ENCODE data around the gene SLC10A6. TPM values are rescaled to one million over a fixed set of nuclear protein-coding genes. Genes with fewer than 3 reads are reported as not detected.

Gene SLC10A6
- polyA plus RNA-seq, 1 donor = 0.16 TPM

- H3K4me3 ChIP-seq (ENCODE audit: low read length) = no peak overlapping the region
- H3K27me3 ChIP-seq (ENCODE audit: control insufficient read depth, insufficient read depth, low read length) = no peaks in the 10 kb centered on the region
- H3K27ac ChIP-seq (ENCODE audit: low read length) = no peak overlapping the region
- no CpG with 5 or more reads among the region's 7 CpGs for WGBS (ENCODE audit: insufficient coverage, low lambda C conversion rate)
- H3K4me1 ChIP-seq (ENCODE audit: control insufficient read depth, insufficient read depth, low read length) = no peaks in the 10 kb centered on the region
- H3K36me3 ChIP-seq (ENCODE audit: control insufficient read depth, insufficient read depth, low read length) = no peaks in the 10 kb centered on the region
- H3K9me3 ChIP-seq (ENCODE audit: control insufficient read depth, low read depth, low read length) = no peaks in the 10 kb centered on the region
- no peak for DNase-seq
Observed at GRCh38 chr4:86848136-86848535, 1.0 kb downstream of the SLC10A6 start.

DNA sequence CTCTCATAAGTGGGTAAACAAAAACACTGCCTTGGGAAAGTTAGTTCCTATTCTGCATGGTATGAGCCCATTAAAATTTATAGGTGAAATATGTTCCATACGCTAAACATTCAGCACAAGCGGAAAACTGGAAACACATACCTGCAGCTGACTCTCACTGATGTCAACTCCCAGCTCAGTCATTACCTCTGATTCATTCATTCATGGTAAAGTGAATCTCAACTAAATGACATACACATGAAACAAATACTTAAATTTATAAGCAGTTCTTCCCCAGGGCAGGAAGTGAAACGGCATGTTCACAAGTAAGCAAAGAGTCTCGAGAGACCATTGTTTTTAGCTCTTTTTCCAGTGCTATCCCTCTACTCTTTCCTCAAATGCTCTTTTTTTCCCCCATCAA, 1.6 kb downstream of the SLC10A6 start:
- Histone ChIP-seq H3K36me3 (ENCODE audit: control insufficient read depth, insufficient read depth, low read length) (no peaks in the 10 kb centered on the region), H3K9me3 (ENCODE audit: control insufficient read depth, low read depth, low read length) (no peaks in the 10 kb centered on the region), H3K4me3 (ENCODE audit: low read length) (no peak overlapping the region), H3K27me3 (ENCODE audit: control insufficient read depth, insufficient read depth, low read length) (no peaks in the 10 kb centered on the region), H3K27ac (ENCODE audit: low read length) (no peak overlapping the region), H3K4me1 (ENCODE audit: control insufficient read depth, insufficient read depth, low read length) (no peaks in the 10 kb centered on the region)
- no peak for DNase-seq
- WGBS (ENCODE audit: insufficient coverage, low lambda C conversion rate) = 88% methylated on average over 2 of the region's 4 CpGs

GRCh38 chr4:86846921-86847320, 2.3 kb downstream of the SLC10A6 start:
- DNase-seq = no peak
- Histone ChIP-seq H3K4me3 (ENCODE audit: low read length) (no peak overlapping the region), H3K27me3 (ENCODE audit: control insufficient read depth, insufficient read depth, low read length) (no peaks in the 10 kb centered on the region), H3K9me3 (ENCODE audit: control insufficient read depth, low read depth, low read length) (no peaks in the 10 kb centered on the region), H3K36me3 (ENCODE audit: control insufficient read depth, insufficient read depth, low read length) (no peaks in the 10 kb centered on the region), H3K4me1 (ENCODE audit: control insufficient read depth, insufficient read depth, low read length) (no peaks in the 10 kb centered on the region), H3K27ac (ENCODE audit: low read length) (no peak overlapping the region)

GRCh38 chr4:86845593-86845992, 3.6 kb downstream of the SLC10A6 start:
- Histone ChIP-seq H3K27ac (ENCODE audit: low read length) (no peak overlapping the region), H3K4me1 (ENCODE audit: control insufficient read depth, insufficient read depth, low read length) (no peaks in the 10 kb centered on the region), H3K4me3 (ENCODE audit: low read length) (no peak overlapping the region), H3K36me3 (ENCODE audit: control insufficient read depth, insufficient read depth, low read length) (no peaks in the 10 kb centered on the region), H3K27me3 (ENCODE audit: control insufficient read depth, insufficient read depth, low read length) (no peaks in the 10 kb centered on the region), H3K9me3 (ENCODE audit: control insufficient read depth, low read depth, low read length) (no peaks in the 10 kb centered on the region)
- 67% methylated on average over 1 of the region's 5 CpGs for WGBS (ENCODE audit: insufficient coverage, low lambda C conversion rate)
- DNase-seq = no peak

- no CpG with 5 or more reads among the region's 1 CpG for WGBS (ENCODE audit: insufficient coverage, low lambda C conversion rate)
- Histone ChIP-seq H3K27ac (ENCODE audit: low read length) (no peak overlapping the region), H3K9me3 (ENCODE audit: control insufficient read depth, low read depth, low read length) (no peaks in the 10 kb centered on the region), H3K4me3 (ENCODE audit: low read length) (no peak overlapping the region), H3K36me3 (ENCODE audit: control insufficient read depth, insufficient read depth, low read length) (no peaks in the 10 kb centered on the region), H3K4me1 (ENCODE audit: control insufficient read depth, insufficient read depth, low read length) (no peaks in the 10 kb centered on the region), H3K27me3 (ENCODE audit: control insufficient read depth, insufficient read depth, low read length) (no peaks in the 10 kb centered on the region)
- DNase-seq = no peak
Observed at GRCh38 chr4:86841309-86841708, 7.9 kb downstream of the SLC10A6 start.

- H3K4me3 ChIP-seq (ENCODE audit: low read length) = no peak overlapping the region
- WGBS (ENCODE audit: insufficient coverage, low lambda C conversion rate) = 100% methylated on average over 1 of the region's 1 CpG
- no peaks in the 10 kb centered on the region for H3K4me1 ChIP-seq (ENCODE audit: control insufficient read depth, insufficient read depth, low read length)
- no peak overlapping the region for H3K27ac ChIP-seq (ENCODE audit: low read length)
- H3K9me3 ChIP-seq (ENCODE audit: control insufficient read depth, low read depth, low read length) = no peaks in the 10 kb centered on the region
- no peaks in the 10 kb centered on the region for H3K27me3 ChIP-seq (ENCODE audit: control insufficient read depth, insufficient read depth, low read length)
- H3K36me3 ChIP-seq (ENCODE audit: control insufficient read depth, insufficient read depth, low read length) = no peaks in the 10 kb centered on the region
- DNase-seq = no peak
Observed at GRCh38 chr4:86840858-86841257, 8.3 kb downstream of the SLC10A6 start.

DNA sequence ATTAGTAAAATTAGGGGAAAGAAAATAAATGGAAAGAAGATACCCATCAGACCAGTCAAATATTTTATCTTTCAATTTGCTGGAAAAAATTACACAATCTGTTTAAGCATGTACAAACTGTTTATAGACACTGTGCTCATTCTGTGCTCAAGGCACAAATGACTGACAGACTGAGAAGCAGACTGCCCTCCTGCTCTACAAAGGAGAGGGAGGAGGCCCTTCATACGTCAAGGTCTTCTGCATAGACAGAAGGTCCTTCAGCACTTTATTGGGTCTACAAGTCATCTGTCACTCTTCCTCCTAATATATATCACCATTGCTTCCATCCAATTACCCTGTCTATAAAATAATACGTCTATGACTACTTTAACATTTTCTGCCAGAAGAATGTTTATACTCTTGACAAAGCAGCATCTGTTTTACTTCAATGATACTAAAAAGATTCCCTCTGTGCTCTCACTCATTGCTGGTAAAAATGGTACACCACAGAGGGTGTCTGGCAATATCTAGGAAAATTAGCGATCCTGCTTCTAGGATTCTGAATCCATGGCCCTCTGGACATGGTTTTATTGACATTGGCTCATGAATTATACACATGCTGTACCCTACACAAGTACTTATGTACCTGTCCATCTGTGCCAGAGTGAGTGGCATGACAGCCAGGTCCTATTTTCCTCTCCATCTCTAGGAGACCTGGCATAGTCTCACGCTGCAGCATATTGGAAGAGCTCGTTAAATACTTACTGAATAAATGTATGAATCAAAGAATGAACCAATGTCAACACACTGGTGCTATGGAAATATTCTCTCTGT, 11.3 kb downstream of the SLC10A6 start:
- no peak overlapping the region for H3K27ac ChIP-seq (ENCODE audit: low read length)
- WGBS (ENCODE audit: insufficient coverage, low lambda C conversion rate) = 60% methylated on average over 1 of the region's 5 CpGs
- no peak overlapping the region for H3K4me3 ChIP-seq (ENCODE audit: low read length)
- no peaks in the 10 kb centered on the region for H3K27me3 ChIP-seq (ENCODE audit: control insufficient read depth, insufficient read depth, low read length)
- no peak for DNase-seq
- no peaks in the 10 kb centered on the region for H3K4me1 ChIP-seq (ENCODE audit: control insufficient read depth, insufficient read depth, low read length)
- no peaks in the 10 kb centered on the region for H3K36me3 ChIP-seq (ENCODE audit: control insufficient read depth, insufficient read depth, low read length)
- H3K9me3 ChIP-seq (ENCODE audit: control insufficient read depth, low read depth, low read length) = no peaks in the 10 kb centered on the region

GRCh38 chr4:86835677-86836076, 13.5 kb downstream of the SLC10A6 start:
- Histone ChIP-seq H3K4me1 (ENCODE audit: control insufficient read depth, insufficient read depth, low read length) (no peaks in the 10 kb centered on the region), H3K27me3 (ENCODE audit: control insufficient read depth, insufficient read depth, low read length) (no peaks in the 10 kb centered on the region), H3K27ac (ENCODE audit: low read length) (no peak overlapping the region), H3K36me3 (ENCODE audit: control insufficient read depth, insufficient read depth, low read length) (no peaks in the 10 kb centered on the region), H3K4me3 (ENCODE audit: low read length) (no peak overlapping the region), H3K9me3 (ENCODE audit: control insufficient read depth, low read depth, low read length) (no peaks in the 10 kb centered on the region)
- no peak for DNase-seq
- WGBS (ENCODE audit: insufficient coverage, low lambda C conversion rate) = 100% methylated on average over 1 of the region's 3 CpGs

GRCh38 chr4:86834901-86835300, 14.3 kb downstream of the SLC10A6 start:
- Histone ChIP-seq H3K4me3 (ENCODE audit: low read length) (no peak overlapping the region), H3K27me3 (ENCODE audit: control insufficient read depth, insufficient read depth, low read length) (no peaks in the 10 kb centered on the region), H3K27ac (ENCODE audit: low read length) (no peak overlapping the region), H3K36me3 (ENCODE audit: control insufficient read depth, insufficient read depth, low read length) (no peaks in the 10 kb centered on the region), H3K9me3 (ENCODE audit: control insufficient read depth, low read depth, low read length) (no peaks in the 10 kb centered on the region), H3K4me1 (ENCODE audit: control insufficient read depth, insufficient read depth, low read length) (no peaks in the 10 kb centered on the region)
- WGBS (ENCODE audit: insufficient coverage, low lambda C conversion rate) = no CpG with 5 or more reads among the region's 3 CpGs
- no peak for DNase-seq

GRCh38 chr4:86833615-86834014, 15.6 kb downstream of the SLC10A6 start:
- no peaks in the 10 kb centered on the region for H3K27me3 ChIP-seq (ENCODE audit: control insufficient read depth, insufficient read depth, low read length)
- 100% methylated on average over 1 of the region's 1 CpG for WGBS (ENCODE audit: insufficient coverage, low lambda C conversion rate)

More at GRCh38 chr4:86833615-86834014, 15.6 kb downstream of the SLC10A6 start:
- no peaks in the 10 kb centered on the region for H3K4me1 ChIP-seq (ENCODE audit: control insufficient read depth, insufficient read depth, low read length)
- DNase-seq = no peak
- no peak overlapping the region for H3K4me3 ChIP-seq (ENCODE audit: low read length)
- no peak overlapping the region for H3K27ac ChIP-seq (ENCODE audit: low read length)
- no peaks in the 10 kb centered on the region for H3K9me3 ChIP-seq (ENCODE audit: control insufficient read depth, low read depth, low read length)
- H3K36me3 ChIP-seq (ENCODE audit: control insufficient read depth, insufficient read depth, low read length) = no peaks in the 10 kb centered on the region

Data from large intestine (tissue), 3 donors.